Spleen (tissue), 7 donors: Measurements from ENCODE around the gene ZNF593.

Source experiments
- POLR2A ChIP-seq, 3 donors: fragments of 450-650 bp; IDR thresholded peaks; one replicate each; pipeline ENCODE4 v1.5.1; 2017; ENCODE audit warnings: antibody characterized with exemption in 3 of 3, mild to moderate bottlenecking in 1 of 3
- TF ChIP-seq, protein P1 (sequence below), 11 experiments: fragments of 200-600 bp in 7 of 11; fragments of 450-650 bp in 4 of 11; sonication (generic) in 4 of 11; IDR thresholded peaks in 8 of 11; conservative IDR thresholded peaks in 3 of 11; 1 replicate in 7 of 11; 2 replicates in 4 of 11; pipeline versions ENCODE4 v1.4.0 to v1.8.0; 2016 to 2021; ENCODE audit warnings: antibody characterized with exemption in 11 of 11, inconsistent platforms in 4 of 11, mild to moderate bottlenecking in 1 of 11
- donor health status: DM: no; HTN: no; CAD: no; lungs with moderate emphysema.
- donor health status: DM: no; HTN: no; CAD: no.
- donor health status: DM: no; HTN: no; CAD: no.

DNA sequence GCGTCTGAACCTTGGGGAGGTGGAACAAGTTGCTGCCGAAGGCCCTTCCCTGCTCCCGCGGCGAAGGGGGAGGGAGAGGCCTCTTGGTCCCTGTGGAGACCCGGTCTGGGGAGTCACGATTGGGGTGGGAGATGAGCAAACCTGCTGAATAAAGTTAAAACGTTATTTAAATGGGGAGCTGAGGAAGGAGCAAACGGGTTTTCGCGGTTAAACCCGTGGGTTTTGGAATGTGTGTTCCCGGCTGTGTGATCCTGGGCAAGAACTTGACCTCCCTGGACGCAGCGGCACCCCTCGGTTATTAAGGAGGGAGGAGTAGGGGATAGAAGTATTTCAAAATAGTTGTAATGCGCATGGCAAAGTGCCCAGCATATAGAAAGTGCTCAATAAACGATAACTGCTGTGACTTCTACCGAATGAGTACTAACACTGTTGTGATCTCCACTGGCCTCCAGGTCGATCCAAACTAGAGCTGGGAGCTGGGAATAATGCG is 7.4 kb upstream of the ZNF593 start:
- TF ChIP-seq, protein P1, sequence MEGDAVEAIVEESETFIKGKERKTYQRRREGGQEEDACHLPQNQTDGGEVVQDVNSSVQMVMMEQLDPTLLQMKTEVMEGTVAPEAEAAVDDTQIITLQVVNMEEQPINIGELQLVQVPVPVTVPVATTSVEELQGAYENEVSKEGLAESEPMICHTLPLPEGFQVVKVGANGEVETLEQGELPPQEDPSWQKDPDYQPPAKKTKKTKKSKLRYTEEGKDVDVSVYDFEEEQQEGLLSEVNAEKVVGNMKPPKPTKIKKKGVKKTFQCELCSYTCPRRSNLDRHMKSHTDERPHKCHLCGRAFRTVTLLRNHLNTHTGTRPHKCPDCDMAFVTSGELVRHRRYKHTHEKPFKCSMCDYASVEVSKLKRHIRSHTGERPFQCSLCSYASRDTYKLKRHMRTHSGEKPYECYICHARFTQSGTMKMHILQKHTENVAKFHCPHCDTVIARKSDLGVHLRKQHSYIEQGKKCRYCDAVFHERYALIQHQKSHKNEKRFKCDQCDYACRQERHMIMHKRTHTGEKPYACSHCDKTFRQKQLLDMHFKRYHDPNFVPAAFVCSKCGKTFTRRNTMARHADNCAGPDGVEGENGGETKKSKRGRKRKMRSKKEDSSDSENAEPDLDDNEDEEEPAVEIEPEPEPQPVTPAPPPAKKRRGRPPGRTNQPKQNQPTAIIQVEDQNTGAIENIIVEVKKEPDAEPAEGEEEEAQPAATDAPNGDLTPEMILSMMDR (IDR thresholded peaks at IDR 0.05 in 8 of 11, conservative IDR thresholded peaks at IDR 0.05 in 3 of 11): no peak
- TF ChIP-seq POLR2A (IDR thresholded peaks at IDR 0.05): no peak
